ENCODE results near the gene ISYNA1.
A peak's percentile ranks its signal among the peaks of the same experiment; 100 is the strongest.

DNA sequence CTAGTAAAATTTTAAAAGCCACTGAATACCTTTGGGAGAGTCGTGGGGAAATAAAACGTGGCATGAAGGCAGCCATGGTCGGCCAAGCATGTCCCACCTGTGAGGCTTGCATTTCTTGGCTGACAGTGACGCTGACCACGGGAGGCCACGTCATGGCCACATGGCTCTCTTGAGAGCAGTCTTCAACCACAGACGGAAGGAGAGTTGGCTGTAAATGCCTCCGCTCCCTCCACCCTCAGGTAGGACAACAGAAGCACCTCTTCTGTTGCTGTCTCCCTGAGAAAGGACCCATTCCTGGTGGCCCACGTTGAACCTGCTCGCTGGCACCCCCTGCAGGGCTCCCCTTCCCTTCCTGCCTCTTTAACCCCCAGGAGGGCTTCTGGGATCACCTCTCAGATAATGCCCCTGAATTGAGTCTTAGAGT is 29.9 kb downstream of the ISYNA1 start:
- TF ChIP-seq CTCF (IDR thresholded peaks at IDR 0.05) (peak; percentile 34 to 66 (median 47)), POLR2AphosphoS5 (IDR thresholded peaks at IDR 0.05) (no peak), EP300 (IDR thresholded peaks at IDR 0.05) (no peak), POLR2A (IDR thresholded peaks at IDR 0.05) (no peak)
